MM.1S (cell line): ENCODE results near the gene LATS2.

Experiments
- DNase-seq: peaks from one replicate; pipeline ENCODE4 v3.0.0-alpha.2; 2015
- H2AFZ ChIP-seq: fragments of 300-600 bp; sonication (generic); 2 replicates; pipeline ENCODE4 v1.6.0; 2016; ENCODE audit warnings: antibody characterized with exemption, low read length
- H3F3A ChIP-seq: fragments of 300-600 bp; sonication (generic); 2 replicates; pipeline ENCODE4 v1.6.1; 2016; ENCODE audit warnings: mild to moderate bottlenecking, antibody characterized with exemption, low read length, moderate library complexity, mixed read lengths; ENCODE audit not compliant: insufficient read depth
- H3K27ac ChIP-seq: fragments of 300-600 bp; sonication (generic); 2 replicates; pipeline ENCODE4 v1.5.1; 2016; ENCODE audit warnings: mild to moderate bottlenecking, low read length
- H3K27me3 ChIP-seq: fragments of 300-600 bp; sonication (generic); replicated peaks from 2 replicates; pipeline ENCODE4 v1.6.0; 2016; ENCODE audit warnings: low read length; ENCODE audit not compliant: insufficient read depth
- H3K36me3 ChIP-seq: fragments of 300-600 bp; sonication (generic); replicated peaks from 2 replicates; pipeline ENCODE4 v1.6.1; 2016; ENCODE audit warnings: mild to moderate bottlenecking, low read length, mixed read lengths; ENCODE audit not compliant: insufficient read depth
- H3K4me1 ChIP-seq: fragments of 300-600 bp; sonication (generic); 2 replicates; pipeline ENCODE4 v1.6.1; 2016; ENCODE audit warnings: low read length, mixed read lengths
- H3K4me2 ChIP-seq: fragments of 300-600 bp; sonication (generic); 2 replicates; pipeline ENCODE4 v1.6.0; 2016; ENCODE audit warnings: low read depth, low read length
- H3K4me3 ChIP-seq: fragments of 300-600 bp; sonication (generic); 2 replicates; pipeline ENCODE4 v1.5.1; 2016; ENCODE audit warnings: low read length, mixed read lengths
- H3K79me2 ChIP-seq: fragments of 300-600 bp; sonication (generic); 2 replicates; pipeline ENCODE4 v1.6.1; 2016; ENCODE audit warnings: mixed run types, low read length, mixed read lengths
- H3K9ac ChIP-seq: fragments of 300-600 bp; sonication (generic); 2 replicates; pipeline ENCODE4 v1.6.1; 2016; ENCODE audit warnings: low read length, mixed read lengths
- H3K9me2 ChIP-seq: fragments of 300-600 bp; sonication (generic); replicated peaks from 2 replicates; pipeline ENCODE4 v1.6.1; 2016; ENCODE audit warnings: mild to moderate bottlenecking, low read length, mixed read lengths; ENCODE audit not compliant: insufficient read depth
- H3K9me3 ChIP-seq: fragments of 300-600 bp; sonication (generic); replicated peaks from 2 replicates; pipeline ENCODE4 v1.6.1; 2016; ENCODE audit warnings: mild to moderate bottlenecking, low read length, mixed read lengths; ENCODE audit not compliant: insufficient read depth
- H4K20me1 ChIP-seq: fragments of 300-600 bp; sonication (generic); 2 replicates; pipeline ENCODE4 v1.6.1; 2016; ENCODE audit warnings: mild to moderate bottlenecking, low read length, moderate library complexity, mixed read lengths; ENCODE audit not compliant: insufficient read depth
- EZH2 ChIP-seq: fragments of 300-600 bp; sonication (generic); optimal IDR thresholded peaks from 2 replicates; pipeline ENCODE3; 2017; ENCODE audit warnings: low read depth, mild to moderate bottlenecking, antibody characterized with exemption, low read length, mixed read lengths
- EZH2phosphoT487 ChIP-seq: fragments of 300-600 bp; sonication (generic); IDR thresholded peaks from 2 replicates; pipeline ENCODE4 v1.6.1; 2018; ENCODE audit warnings: antibody characterized with exemption, low read length
- TF ChIP-seq, protein P1 (sequence below): fragments of 300-600 bp; sonication (generic); IDR thresholded peaks from 2 replicates; pipeline ENCODE4 v1.5.1; 2016; ENCODE audit warnings: antibody characterized with exemption, low read length, mixed read lengths

The LATS2 gene

DNA sequence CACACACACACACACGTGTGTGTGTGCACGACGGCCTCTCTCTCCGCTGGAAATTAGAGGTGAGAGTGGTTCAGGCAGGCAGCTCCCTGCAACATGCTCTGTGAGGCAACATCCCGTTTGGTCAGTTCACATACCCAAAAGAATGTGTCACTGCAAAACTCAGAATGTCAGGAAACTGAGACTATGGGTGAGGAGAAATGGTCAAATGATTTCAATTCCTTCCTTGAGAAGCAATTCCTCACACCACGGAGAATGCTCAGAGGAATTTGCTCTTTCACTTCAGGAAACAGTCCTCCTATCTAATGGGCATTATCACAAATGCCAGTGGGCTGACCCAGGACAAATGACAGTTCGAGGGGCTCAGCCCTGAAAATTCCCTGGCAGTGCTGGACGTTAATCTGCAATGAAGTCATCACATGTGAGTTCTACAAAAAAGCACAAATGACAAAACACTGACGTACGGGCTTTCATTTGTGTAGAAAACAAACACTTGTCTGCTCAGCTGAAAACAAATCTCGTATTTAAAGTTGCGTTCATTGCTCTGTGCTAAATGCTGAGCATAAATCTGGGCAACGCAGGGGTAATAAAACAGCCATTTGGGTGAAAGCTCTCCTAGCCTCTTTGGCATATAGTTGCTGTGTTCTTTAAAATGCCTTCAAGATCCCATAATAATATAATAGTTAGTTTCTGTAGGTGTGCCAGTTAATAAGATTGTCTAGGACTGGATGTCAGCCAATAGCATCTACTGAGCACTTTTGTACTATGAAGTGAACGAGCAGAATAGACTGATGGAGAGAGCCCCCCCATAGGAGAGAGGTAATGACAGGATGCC lies 18.6 kb upstream of the LATS2 start:
- Histone ChIP-seq H3K9me2 (no peaks in the 10 kb centered on the region), H3K9ac (no peak overlapping the region), H3K4me1 (no peaks in the 10 kb centered on the region), H3F3A (no peaks in the 10 kb centered on the region), H3K36me3 (no peaks in the 10 kb centered on the region), H3K4me3 (no peak overlapping the region), H3K4me2 (no peak overlapping the region), H2AFZ (no peak overlapping the region), H4K20me1 (no peaks in the 10 kb centered on the region), H3K9me3 (no peaks in the 10 kb centered on the region), H3K27me3 (no peaks in the 10 kb centered on the region), H3K27ac (no peak overlapping the region), H3K79me2 (no peaks in the 10 kb centered on the region)
- DNase-seq, result no peak
- TF ChIP-seq, protein P1, sequence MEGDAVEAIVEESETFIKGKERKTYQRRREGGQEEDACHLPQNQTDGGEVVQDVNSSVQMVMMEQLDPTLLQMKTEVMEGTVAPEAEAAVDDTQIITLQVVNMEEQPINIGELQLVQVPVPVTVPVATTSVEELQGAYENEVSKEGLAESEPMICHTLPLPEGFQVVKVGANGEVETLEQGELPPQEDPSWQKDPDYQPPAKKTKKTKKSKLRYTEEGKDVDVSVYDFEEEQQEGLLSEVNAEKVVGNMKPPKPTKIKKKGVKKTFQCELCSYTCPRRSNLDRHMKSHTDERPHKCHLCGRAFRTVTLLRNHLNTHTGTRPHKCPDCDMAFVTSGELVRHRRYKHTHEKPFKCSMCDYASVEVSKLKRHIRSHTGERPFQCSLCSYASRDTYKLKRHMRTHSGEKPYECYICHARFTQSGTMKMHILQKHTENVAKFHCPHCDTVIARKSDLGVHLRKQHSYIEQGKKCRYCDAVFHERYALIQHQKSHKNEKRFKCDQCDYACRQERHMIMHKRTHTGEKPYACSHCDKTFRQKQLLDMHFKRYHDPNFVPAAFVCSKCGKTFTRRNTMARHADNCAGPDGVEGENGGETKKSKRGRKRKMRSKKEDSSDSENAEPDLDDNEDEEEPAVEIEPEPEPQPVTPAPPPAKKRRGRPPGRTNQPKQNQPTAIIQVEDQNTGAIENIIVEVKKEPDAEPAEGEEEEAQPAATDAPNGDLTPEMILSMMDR, result no peak
- TF ChIP-seq EZH2 (no peak), EZH2phosphoT487 (no peak)

DNA sequence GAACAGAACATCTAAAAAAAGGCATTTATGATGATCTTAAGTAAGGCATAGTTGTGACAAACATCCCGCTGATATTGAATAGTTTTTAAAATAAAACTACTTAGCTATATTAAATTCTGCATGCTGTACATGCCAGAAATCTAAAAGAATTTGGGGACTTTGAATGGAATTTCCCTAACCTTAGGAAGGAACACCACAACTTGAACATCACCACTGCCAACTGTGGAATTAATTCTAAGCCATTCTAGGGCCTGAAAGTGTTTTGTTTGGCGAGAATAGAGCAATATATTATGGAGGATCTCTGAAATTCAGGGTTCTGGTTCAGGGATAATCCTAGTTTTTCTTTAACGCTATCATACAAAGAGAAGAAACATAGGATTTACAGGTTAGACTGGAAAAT lies 17.8 kb upstream of the LATS2 start:
- H3K27ac ChIP-seq, result no peak overlapping the region
- H3F3A ChIP-seq, result no peaks in the 10 kb centered on the region
- no peaks in the 10 kb centered on the region for H3K36me3 ChIP-seq
- no peak overlapping the region for H3K9ac ChIP-seq
- H2AFZ ChIP-seq, result no peak overlapping the region
- no peaks in the 10 kb centered on the region for H3K27me3 ChIP-seq
- H3K9me3 ChIP-seq, result no peaks in the 10 kb centered on the region
- TF ChIP-seq EZH2 (no peak), EZH2phosphoT487 (no peak)
- TF ChIP-seq, protein P1, result no peak
- H3K9me2 ChIP-seq, result no peaks in the 10 kb centered on the region
- no peaks in the 10 kb centered on the region for H3K79me2 ChIP-seq
- no peak overlapping the region for H3K4me3 ChIP-seq
- H3K4me2 ChIP-seq, result no peak overlapping the region
- no peak for DNase-seq
- H3K4me1 ChIP-seq, result no peaks in the 10 kb centered on the region
- no peaks in the 10 kb centered on the region for H4K20me1 ChIP-seq

GRCh38 chr13:21078501-21078900 lies 17.1 kb upstream of the LATS2 start:
- H3F3A ChIP-seq, result no peaks in the 10 kb centered on the region
- H3K4me1 ChIP-seq, result no peaks in the 10 kb centered on the region
- H3K79me2 ChIP-seq, result no peaks in the 10 kb centered on the region
- no peaks in the 10 kb centered on the region for H3K9me3 ChIP-seq
- no peak for DNase-seq
- H3K36me3 ChIP-seq, result no peaks in the 10 kb centered on the region
- TF ChIP-seq, protein P1, result no peak
- no peak for TF ChIP-seq EZH2
- H3K9ac ChIP-seq, result no peak overlapping the region
- H3K27me3 ChIP-seq, result no peaks in the 10 kb centered on the region
- no peak overlapping the region for H3K4me3 ChIP-seq
- H4K20me1 ChIP-seq, result no peaks in the 10 kb centered on the region
- no peak overlapping the region for H3K4me2 ChIP-seq
- H2AFZ ChIP-seq, result no peak overlapping the region
- no peak overlapping the region for H3K27ac ChIP-seq
- no peaks in the 10 kb centered on the region for H3K9me2 ChIP-seq
